Right lobe of liver (tissue), 4 donors: ENCODE results near the gene NKX6-2.

Source experiments
- CTCF ChIP-seq, 4 donors: fragments of 200-600 bp in 3 of 4; fragments of 450-650 bp in 1 of 4; IDR thresholded peaks; one replicate each; pipeline versions ENCODE4 v1.5.1 to v1.8.0; 2016 to 2022; ENCODE audit warnings: antibody characterized with exemption in 4 of 4, mild to moderate bottlenecking in 2 of 4
- POLR2A ChIP-seq: fragments of 450-650 bp; IDR thresholded peaks from one replicate; pipeline ENCODE4 v1.6.1; 2017; ENCODE audit warnings: antibody characterized with exemption, mild to moderate bottlenecking
- donor health status: DM: no; HTN: no; CAD: no.
- donor health status: DM: no; HTN: no; CAD: no.
- donor health status: DM: no; HTN: yes; CAD: no.

- TF ChIP-seq CTCF (IDR thresholded peaks at IDR 0.05), result no peak
- no peak for TF ChIP-seq POLR2A
Measured at GRCh38 chr10:132768346-132769248, 17.4 kb downstream of the NKX6-2 start.
